Smooth muscle cell (in vitro differentiated cells): ENCODE measurements around the gene BCL2L11. TPM values are rescaled to one million over a fixed set of nuclear protein-coding genes. Genes with fewer than 3 reads are reported as not detected.

Experiments used
- DNase-seq: peaks from one replicate; lab custom pipeline; 2025; ENCODE audit not compliant: unreplicated experiment; lab: John Stamatoyannopoulos, UW
- H2AFZ ChIP-seq: fragments of 200-600 bp; sonication (generic); 2 replicates; pipeline ENCODE4 v1.6.0; 2016; ENCODE audit warnings: antibody characterized with exemption, low read depth, mild to moderate bottlenecking
- H3F3A ChIP-seq: fragments of 200-600 bp; sonication (generic); 2 replicates; pipeline ENCODE4 v1.6.0; 2017; ENCODE audit warnings: antibody characterized with exemption, low read depth
- H3K27ac ChIP-seq: fragments of 200-600 bp; sonication (generic); 2 replicates; pipeline ENCODE4 v1.5.1; 2016; ENCODE audit warnings: low read depth, mild to moderate bottlenecking
- H3K27me3 ChIP-seq: fragments of 200-600 bp; sonication (generic); 2 replicates; pipeline ENCODE4 v1.6.1; 2016; ENCODE audit warnings: low read depth, mild to moderate bottlenecking
- H3K36me3 ChIP-seq: fragments of 200-600 bp; sonication (generic); 2 replicates; pipeline ENCODE4 v1.5.1; 2016; ENCODE audit warnings: low read depth
- H3K4me1 ChIP-seq: fragments of 200-600 bp; sonication (generic); 2 replicates; pipeline ENCODE4 v1.5.1; 2016; ENCODE audit warnings: low read depth
- H3K4me2 ChIP-seq: fragments of 200-600 bp; sonication (generic); 2 replicates; pipeline ENCODE4 v1.6.0; 2016; ENCODE audit warnings: mild to moderate bottlenecking
- H3K4me3 ChIP-seq: fragments of 200-600 bp; sonication (generic); 2 replicates; pipeline ENCODE4 v1.5.1; 2016; ENCODE audit warnings: mild to moderate bottlenecking
- H3K79me2 ChIP-seq: fragments of 200-600 bp; sonication (generic); 2 replicates; pipeline ENCODE4 v1.6.0; 2016; ENCODE audit warnings: low read depth, mild to moderate bottlenecking
- H3K9ac ChIP-seq: fragments of 200-600 bp; sonication (generic); 2 replicates; pipeline ENCODE4 v1.6.0; 2016; ENCODE audit warnings: low read depth
- H3K9me3 ChIP-seq: fragments of 200-600 bp; sonication (generic); replicated peaks from 2 replicates; pipeline ENCODE4 v1.5.1; 2016; ENCODE audit warnings: low read depth
- H4K20me1 ChIP-seq: fragments of 200-600 bp; sonication (generic); 2 replicates; pipeline ENCODE4 v1.6.0; 2016; ENCODE audit warnings: low read depth
- CTCF ChIP-seq: fragments of 200-600 bp; sonication (generic); IDR thresholded peaks from 2 replicates; pipeline ENCODE4 v1.5.1; 2017; ENCODE audit warnings: borderline replicate concordance, mild to moderate bottlenecking, antibody characterized with exemption; ENCODE audit not compliant: insufficient read depth, poor library complexity, severe bottlenecking
- WGBS: methylation state at CpG from one replicate; pipeline ENCODE4 v1.1.7; 2016; ENCODE audit warnings: low lambda C conversion rate; 5-methylcytosine and 5-hydroxymethylcytosine counted together
- polyA plus RNA-seq: library from polyadenylated mRNA; unstranded; fragments of >200 nt; fragmentation: Nextera tagmentation; extraction: Ambion mirVana; gene quantifications from 2 replicates; pipeline ENCODE4 v1.2.1, GENCODE V29; 2016
- total RNA-seq: library from RNA; depleted of rRNA; stranded (reverse); fragments of >200 nt; gene quantifications from 2 replicates; pipeline ENCODE4 v1.2.3, GENCODE V29; 2014

BCL2L11 gene
- total and polyA plus RNA-seq, 2 experiments from 2014 or later, result 4.9 to 10.0 TPM

- Histone ChIP-seq H3K9me3 (no peaks in the 10 kb centered on the region), H3K9ac (no peak overlapping the region), H3K4me1 (no peaks in the 10 kb centered on the region), H3K79me2 (no peaks in the 10 kb centered on the region), H3K27ac (no peak overlapping the region), H3K4me2 (no peak overlapping the region), H3K4me3 (no peak overlapping the region), H3K36me3 (no peaks in the 10 kb centered on the region), H3K27me3 (peaks cover 5% of the 10 kb centered on the region), H3F3A (no peaks in the 10 kb centered on the region), H4K20me1 (no peaks in the 10 kb centered on the region), H2AFZ (no peak overlapping the region)
- no peak for DNase-seq
- 97% methylated on average over 5 of the region's 5 CpGs for WGBS
- TF ChIP-seq CTCF, result no peak
Observed at GRCh38 chr2:111100087-111100764, 20.5 kb upstream of the BCL2L11 start.

- Histone ChIP-seq H3K4me3 (no peak overlapping the region), H4K20me1 (no peaks in the 10 kb centered on the region), H3K4me1 (no peaks in the 10 kb centered on the region), H3K79me2 (no peaks in the 10 kb centered on the region), H2AFZ (no peak overlapping the region), H3K4me2 (no peak overlapping the region), H3K36me3 (no peaks in the 10 kb centered on the region), H3K27ac (no peak overlapping the region), H3K9ac (no peak overlapping the region), H3F3A (no peaks in the 10 kb centered on the region), H3K9me3 (no peaks in the 10 kb centered on the region), H3K27me3 (peaks cover 7% of the 10 kb centered on the region)
- no peak for DNase-seq
- TF ChIP-seq CTCF, result no peak
- 90% methylated on average over 5 of the region's 5 CpGs for WGBS
Observed at GRCh38 chr2:111100765-111101162, 19.9 kb upstream of the BCL2L11 start.

GRCh38 chr2:111101592-111101991 is 19.1 kb upstream of the BCL2L11 start:
- H3K36me3 ChIP-seq, result no peaks in the 10 kb centered on the region

More at GRCh38 chr2:111101592-111101991, 19.1 kb upstream of the BCL2L11 start:
- Histone ChIP-seq H3K4me3 (no peak overlapping the region), H3K4me1 (no peaks in the 10 kb centered on the region), H3K9me3 (no peaks in the 10 kb centered on the region), H3K4me2 (no peak overlapping the region), H3K79me2 (no peaks in the 10 kb centered on the region), H3F3A (no peaks in the 10 kb centered on the region), H3K27me3 (peaks cover 7% of the 10 kb centered on the region), H3K9ac (no peak overlapping the region), H2AFZ (no peak overlapping the region), H3K27ac (no peak overlapping the region), H4K20me1 (no peaks in the 10 kb centered on the region)
- no peak for TF ChIP-seq CTCF
- no peak for DNase-seq
- 90% methylated on average over 2 of the region's 2 CpGs for WGBS
